Stimulated activated CD4-positive, alpha-beta T cell treated with anti-CD3 and anti-CD28 coated beads, Interleukin-4, amount 100 ng/mL, for 4 hours (primary cell): ENCODE results near the gene HMCES.

Experiments
- DNase-seq, 2 experiments: peaks; one replicate each; pipeline ENCODE4 v3.0.0-alpha.2; 2020

HMCES gene

DNA sequence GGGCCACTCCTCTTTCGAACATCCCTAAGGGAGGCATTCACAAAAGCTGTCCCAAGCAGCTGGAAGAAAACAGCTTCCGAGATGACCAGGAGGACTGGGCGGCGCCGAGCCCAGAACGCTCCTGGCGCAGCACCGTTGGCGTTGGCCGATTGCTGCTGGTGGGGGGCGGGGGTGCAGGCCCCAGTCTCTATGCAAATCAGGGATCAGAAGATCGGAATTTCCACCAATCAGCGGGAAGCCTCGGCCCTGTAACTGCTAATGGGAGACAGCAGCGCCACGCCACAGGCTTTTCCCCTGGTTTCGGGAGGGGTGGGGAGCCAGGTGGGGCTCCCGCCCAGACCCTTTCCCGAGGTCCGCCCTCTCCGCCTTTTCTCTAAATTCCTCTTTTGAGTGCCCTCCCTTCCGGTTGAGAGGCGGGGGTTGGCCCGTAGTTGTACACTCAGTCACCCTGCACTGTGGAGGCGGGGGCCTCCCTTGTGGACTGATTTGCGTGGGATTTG, 27.0 kb downstream of the HMCES start:
- peak; percentile 34 to 54 for DNase-seq

DNA sequence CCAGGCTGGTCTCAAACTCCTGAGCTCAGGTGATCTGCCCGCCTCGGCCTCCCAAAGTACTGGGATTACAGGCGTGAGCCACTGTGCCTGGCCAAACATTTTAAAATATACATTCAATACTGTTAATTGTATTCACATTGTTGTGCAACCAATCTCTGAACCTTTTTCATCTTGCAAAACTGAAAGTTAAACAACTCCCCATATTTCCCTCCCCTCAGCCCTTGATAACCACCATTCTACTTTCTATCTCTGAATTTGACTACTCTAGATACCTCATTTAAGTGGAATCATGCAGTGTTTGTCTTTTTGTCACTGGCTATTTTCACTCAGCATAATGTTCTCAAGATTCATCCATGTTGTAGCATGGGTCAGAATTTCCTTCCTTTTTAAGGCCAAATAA, 30.0 kb downstream of the HMCES start:
- no peak for DNase-seq

DNA sequence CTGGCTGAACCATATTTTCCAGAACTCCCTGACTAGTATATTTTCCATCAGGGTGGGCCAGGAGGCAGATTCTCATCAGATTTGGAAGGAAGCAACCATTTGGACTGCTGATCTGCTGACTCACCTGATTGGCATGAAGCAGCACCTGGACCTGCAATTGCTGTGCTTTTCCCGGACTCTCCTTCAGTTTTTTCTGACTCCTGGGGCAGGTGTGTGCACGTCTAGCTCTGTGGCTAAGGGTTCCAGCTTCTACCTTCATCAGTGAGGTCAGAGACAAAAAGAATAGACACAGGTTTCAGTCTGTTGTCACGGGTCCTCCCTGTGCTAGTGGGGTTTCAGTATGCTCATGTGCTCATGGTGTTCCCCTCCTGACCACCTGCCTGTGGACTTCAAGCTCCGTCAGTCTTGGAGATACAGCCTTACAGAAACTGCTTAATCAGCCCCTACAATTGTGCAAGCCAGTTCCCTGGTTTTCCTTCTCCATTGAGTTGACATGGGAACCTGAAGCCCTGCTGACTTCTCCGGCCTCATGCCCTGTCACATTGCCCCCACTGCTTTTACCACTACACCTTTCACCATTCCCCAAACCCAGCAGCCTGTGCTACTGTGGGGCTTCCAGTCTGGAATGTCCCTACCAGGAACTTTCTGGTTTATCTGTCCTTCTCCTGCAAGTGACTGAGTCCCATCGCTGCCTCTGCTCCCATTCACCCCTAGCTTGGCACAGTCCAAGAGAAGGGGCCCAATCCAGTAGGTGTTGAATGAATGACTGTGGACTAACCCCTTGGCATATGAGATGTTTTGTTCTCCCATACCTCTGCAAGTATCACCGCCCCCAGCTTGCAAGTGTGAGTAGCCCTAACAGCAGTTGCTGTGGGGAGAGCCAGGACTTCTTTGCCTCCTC, 31.7 kb downstream of the HMCES start:
- DNase-seq = no peak

DNA sequence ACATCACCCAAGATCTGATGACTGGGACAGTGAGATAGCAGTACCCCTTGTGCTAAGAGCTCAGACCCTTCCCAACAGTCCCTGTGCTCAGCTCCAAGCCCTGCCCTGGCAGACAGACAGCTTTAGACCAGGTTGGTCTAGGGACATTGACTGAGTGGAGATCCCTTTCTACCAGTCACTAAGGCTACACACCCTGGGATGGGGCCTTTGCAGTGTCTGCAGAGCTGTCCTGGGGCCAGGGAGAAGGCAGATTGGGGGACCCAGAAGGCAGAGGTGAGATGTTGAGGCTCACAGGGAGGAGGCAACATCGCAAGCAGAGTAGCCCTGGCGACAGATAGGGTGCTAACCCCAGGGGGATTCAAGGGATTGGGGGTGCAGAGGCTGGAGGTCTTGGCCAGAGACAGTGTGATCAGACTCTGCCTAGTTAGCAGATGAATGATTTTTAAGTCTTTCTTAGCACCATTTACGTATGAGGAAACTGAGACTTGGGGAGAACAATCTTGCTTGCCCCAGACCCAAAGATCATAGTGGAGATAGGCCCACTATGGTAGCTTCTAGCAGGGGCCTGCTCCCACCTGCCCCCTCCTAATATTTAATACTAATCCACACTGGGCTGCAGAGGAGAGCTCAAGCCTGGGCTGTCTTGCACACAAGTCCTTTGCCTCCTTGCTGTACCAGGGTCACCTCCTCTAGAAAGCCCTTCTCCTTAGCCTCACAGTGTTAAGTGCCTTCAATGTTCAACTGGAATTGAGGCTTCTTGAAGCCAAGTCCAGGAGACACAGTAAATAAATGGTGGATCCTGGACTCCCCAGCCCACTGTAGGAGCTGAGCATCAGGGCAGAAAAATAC, 32.6 kb downstream of the HMCES start:
- DNase-seq = no peak

DNA sequence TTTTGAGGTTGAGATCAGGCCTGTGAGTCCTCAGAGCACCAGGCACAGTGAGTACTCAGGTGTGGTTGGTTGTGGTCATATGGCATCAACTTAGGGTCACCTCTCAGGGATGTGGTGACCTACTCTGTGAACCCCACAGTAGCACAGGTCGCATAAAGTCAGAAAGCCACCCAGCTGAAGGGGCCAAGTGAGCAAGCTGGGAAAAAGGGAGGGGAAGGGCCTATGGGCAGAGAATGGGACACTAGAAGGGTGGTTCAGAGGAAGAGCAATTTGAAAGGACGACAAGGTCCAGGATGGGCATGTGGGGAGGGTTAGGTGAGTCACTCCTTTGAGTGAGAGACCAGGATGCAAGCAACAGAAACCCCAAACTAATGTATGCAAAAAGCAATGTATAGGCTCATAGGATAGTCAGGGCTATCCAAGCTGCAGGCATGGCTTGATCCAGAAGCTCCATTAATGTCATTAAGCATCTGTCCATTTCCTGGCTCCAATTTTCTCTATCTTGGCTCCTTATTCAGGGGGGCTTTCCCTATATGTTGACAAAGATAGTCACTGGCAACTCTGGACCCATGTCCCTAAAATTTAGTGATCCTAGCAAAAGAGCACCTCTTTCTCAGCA, 33.5 kb downstream of the HMCES start:
- no peak for DNase-seq

DNA sequence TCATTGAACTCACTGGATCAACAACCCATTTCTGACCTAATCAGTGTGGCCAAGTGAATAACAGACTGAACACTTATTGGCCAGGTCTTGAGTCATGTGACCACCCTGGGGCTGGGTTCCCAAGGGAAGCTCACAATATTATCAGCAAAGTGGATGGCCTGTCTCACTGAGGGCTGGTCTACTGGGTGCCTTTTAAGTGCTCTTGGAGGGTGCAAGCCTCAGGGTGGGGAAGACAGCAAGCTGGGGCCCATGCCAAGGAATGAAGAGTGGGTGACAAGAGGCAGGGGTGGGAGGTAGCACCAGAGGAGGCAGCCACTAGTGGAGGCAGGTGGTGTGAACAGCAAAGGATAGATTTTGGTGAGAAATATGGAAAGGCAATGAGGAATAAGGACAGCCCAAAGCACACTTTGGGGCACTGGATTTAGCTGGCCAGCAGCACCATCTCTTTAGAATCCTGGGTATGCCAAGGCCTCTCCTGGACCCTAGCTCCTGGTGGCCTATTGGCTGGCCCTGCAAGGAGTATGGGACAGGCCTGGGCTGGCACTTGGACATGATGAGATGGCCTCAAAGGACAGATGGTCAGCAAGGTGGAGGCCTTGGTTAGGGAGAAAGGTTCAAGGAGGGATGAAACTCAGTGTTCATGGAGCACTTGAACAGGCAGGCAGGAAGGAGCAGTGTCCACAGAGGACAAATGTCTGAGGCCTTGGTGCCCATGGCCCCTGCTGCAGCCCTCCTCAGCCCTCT, 34.2 kb downstream of the HMCES start:
- DNase-seq = no peak

DNA sequence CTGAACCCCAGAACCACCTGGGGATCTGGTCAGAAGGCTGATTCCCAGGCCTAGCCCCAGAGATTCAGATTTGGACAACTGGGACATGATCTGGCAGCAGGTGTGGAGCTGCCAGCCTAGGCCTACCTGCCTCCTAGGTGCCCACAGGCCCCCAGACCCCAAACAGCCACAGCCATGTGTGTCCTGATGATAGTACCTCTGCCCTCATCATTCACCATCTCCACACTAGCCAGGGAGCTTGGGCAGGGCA, 34.7 kb downstream of the HMCES start:
- no peak for DNase-seq

DNA sequence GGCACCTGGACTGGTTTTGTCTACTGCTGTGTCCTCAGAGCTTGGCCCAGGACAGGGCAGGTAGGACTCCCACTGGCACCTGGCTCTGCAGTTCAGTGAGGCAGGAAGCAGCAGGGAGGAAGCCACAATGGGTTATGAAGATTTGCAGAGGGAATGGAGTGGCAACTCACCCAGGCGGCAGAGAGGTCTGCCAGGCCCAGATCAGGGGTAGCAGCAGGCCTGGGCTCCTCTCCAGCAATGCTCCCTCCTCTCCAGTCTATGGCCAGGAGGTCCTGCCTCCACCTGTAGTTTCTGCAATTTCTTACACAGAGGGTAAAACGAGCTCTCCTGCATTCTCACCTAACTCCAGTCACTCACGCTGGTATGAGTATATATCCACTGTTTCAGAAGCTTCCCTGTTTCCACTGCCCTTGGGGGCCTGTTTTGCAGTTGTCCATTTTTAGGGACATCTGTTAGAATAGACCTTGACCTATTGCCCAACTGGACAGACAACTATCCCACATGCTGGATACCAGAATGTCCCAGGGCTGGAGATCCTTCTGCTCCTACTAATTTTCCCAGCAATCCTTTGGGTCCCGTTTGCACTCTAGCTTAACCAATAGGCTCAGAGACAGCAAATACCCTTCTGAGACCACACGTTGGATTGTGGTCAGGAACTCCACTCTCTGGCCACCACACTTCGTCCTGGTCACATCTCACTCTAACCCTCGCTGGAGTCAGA, 35.2 kb downstream of the HMCES start:
- no peak for DNase-seq

DNA sequence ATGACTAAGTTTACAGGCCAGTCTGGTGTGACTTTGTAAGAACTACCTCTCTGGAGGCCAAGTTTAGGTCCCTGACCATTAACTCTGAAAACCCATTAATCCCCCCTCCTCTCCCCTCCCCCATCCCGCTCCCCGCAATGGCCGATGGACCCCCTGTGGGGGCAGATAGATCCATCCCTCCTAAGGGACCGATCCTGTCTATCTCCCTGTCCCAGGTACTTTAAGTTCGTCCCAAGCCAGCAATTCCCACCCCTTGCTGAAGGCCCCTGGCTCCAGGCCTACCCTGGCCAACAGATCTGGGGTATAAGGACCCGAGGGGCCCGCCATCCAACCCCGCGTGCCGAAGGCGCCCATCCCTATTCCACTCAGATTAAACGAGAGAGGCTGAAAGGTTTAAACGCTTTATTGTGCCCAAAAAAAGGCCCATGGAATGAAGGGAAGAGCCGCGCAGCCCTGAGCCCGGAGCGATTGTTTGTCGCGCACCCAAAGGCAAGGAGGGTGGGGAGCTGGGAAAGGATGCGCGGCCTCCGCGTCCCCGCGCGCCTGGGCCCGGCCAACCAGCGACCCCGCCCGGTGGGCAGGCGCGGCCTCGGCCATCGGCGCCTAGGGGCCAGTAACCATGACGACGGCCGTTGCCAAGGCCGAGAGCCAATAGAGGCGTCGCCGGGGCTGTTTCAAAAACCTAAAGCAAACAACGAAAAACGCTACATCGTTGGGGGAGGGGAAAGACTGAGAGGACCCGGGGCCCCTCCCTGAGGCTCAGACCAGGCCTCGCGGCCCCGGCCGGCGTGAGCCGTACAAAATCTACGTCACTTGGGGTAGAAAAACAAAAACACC, 35.9 kb downstream of the HMCES start:
- peak; percentile 27 to 44 for DNase-seq

DNA sequence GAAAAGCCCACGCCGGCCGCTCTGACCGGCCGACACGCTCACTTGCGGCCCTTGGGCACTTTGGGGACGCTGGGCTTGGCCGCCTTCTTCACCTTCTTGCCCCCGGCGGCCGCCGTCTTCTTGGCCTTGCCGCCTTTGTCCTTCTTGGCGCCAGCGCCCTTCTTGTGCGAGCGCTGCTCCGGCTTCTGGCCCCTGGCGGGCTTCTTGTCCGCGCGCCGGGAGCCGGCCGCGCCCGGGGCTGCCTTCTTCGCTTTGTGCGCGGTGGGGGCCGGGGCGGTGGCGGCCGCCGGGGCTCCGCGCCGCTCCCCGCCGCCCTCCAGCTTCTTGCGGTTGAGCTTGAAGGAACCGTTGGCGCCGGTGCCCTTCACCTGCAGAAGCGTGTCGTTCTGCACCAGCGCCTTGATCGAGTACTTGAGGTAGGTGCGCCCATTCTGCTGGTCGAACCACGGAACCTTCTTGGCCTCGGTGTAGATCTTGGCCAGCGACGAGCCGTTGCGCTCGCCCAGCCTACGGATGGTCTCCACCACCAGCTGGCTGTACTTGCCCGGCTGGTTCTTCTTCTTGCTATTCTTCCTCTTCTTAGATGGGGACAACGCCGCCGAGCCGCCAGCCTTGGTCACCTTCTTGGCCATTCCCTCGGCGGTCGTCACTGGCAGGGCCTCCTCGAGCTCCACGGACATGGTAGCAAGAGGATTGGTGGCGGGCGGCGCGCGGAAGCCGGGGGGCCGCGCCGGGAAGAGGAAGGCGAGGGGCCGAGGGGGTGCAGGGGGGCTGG, 36.7 kb downstream of the HMCES start:
- peak; percentile 23 to 31 for DNase-seq

DNA sequence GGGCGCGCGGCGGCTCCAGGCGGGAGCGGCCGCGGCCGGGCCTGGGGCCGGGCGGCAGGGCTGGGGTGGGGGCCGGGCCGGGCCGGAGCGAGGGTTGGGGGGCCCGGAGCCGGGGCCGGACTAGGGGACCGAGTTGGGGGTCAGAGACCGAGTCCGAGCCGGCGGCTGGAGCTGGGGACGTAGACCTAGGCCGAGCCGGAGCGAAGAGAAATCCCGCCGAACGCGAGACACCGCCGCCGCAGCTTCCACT, 37.3 kb downstream of the HMCES start:
- DNase-seq = no peak

DNA sequence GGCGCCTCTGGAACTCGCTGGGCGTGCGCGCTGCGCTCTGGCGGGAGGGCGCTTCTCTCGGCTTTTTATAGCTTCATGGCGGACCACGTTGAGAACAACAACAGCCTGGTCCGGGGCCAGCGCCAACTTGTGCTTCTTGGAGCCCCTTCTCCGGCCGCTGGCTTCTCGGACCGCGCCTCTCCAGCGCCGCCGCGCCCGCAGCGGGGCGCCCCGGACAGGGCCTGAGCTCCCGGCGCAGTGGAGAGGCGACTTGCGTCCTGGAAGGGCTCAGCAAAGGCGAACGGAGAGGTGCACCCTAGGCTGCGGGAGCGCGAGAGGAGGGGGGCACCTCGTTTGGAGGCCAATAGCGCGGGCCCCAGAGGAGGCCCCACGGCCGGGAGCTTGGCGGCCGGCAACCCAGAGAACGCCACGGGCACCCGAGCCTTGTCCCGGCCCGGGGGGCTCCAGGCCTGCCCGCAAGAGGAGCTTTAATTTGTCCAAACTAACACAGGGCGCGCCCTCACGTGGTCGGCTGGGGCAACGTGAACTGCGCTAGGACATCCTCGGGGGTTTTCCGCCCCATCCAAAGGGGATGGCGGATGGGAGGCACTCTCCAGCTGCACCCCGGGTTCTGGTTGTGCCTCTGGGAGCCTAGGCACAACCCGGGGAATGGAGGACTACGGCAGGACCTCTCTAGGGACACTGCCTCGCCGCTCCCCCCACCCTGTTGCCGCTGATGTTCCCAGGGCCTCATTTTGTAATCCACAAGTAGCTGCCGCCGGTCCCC, 37.8 kb downstream of the HMCES start:
- DNase-seq = peak; percentile 82 to 91

DNA sequence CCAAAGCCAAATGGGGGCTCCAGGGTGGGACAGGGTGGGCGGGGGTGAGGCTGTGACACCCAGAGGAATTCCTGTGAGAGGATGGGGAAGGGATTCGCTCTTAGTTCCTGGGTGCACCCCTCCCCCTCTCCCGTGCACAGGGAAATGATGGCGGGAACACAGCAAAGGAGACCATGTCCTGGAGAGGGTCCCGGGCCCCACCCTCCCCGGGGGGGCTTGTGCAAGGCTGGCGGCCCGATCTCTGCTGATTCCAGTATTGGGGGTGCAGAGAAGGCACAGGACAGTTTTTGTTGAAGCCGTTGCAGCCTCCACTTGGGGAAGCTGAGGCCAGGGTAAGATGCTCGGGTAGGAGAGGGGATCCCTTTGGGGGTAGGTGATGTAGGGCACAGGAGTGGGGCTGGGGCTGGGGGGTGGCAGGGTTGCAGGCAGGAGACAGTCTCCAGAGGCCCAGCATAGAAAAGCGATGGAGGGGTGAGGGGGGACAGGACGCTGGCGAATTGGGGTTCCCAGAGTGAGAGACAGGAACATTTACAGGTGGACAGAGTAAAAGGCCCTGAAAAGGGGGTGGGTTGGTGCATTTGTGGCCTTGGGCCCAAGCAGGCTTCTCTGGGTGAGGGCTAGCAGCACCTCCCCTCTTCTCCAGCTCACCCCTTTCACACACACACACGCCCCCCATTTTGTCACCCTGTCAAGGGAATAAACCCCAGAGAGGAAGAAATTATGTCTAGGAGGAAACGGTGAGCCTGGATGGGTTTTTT, 38.5 kb downstream of the HMCES start:
- no peak for DNase-seq

DNA sequence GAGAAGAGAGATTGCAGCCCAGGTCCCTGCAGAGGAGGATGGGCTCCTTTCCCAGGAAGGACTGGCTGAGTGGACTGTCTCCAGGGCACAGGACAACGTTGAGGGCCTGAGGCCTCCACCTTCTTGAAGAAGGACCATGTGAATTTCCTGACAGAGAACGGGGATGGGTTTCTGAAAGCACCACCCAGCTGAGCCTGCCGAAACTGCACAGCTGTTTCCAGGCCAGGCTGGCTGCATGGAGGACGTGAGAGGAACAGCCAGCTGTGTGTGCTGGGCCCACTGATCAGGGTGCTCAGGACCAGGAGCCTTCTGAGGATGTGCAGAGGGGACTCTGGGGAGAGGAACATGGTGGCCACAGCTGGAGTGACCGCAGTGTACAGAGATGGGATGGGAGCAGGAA, 39.2 kb downstream of the HMCES start:
- DNase-seq = no peak

DNA sequence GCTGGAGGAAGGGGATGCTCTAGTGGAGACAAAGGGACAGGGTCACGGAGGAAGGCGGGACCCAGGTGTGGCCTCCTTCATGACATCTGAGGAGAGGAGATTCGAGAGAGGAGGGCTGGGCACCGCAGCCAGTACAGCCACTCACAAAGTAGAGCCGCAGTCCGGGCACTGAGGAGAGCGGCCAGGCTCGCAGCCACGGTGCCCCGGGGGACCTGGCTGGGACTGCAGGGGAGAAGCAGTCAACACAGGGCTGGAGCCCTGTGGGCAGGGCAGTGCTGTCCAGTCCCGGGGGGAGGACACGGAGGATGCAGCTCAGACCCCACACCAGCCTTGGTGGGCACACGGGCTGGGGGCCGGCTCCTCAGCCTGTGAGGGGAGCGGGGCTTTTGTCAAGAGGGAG, 40.3 kb downstream of the HMCES start:
- DNase-seq = no peak

DNA sequence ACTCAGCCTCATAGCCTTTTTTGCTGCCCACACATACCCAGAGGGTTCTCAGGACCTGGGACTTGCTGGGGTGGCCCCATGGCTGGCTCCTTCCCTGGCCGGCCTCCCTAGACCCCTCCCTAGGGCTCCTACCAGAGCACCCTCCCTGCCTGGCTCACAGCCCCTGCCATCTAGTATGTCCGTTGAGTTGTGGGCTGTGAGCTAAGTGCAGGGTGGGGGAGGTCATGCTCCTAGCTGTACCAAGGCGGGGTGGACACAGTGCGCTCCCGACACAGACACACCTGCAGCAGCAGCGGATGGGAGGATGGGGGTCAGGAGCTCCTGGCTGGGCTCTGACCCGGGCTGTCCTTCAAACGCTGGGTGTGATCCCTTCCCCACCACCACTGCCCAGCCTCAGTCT, 41.6 kb downstream of the HMCES start:
- DNase-seq = no peak

DNA sequence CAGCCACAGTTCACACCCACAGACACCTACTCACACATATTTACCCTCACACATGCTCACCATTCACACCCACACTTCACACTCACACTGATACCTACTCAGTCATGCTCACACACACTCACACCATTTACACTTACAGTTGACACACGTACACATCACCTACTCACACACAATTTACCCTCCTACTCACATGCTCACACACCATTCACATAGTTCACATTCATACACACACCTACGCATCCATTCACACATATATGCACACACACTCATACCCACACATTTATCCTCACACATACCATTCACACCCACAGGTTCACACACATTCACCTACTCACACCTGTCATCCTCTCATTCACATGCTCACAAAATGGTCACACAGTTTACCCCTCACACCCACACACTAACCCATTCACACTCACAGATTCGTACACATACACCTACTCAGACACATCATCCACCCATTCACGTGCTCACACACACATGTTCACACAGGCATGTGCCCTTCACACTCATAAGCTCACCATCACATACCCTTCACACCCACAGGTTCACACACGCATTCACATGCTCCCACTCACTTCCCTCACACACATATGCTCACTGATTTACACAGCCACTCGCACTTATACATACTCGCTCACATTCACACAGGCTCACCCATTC, 42.3 kb downstream of the HMCES start:
- no peak for DNase-seq

DNA sequence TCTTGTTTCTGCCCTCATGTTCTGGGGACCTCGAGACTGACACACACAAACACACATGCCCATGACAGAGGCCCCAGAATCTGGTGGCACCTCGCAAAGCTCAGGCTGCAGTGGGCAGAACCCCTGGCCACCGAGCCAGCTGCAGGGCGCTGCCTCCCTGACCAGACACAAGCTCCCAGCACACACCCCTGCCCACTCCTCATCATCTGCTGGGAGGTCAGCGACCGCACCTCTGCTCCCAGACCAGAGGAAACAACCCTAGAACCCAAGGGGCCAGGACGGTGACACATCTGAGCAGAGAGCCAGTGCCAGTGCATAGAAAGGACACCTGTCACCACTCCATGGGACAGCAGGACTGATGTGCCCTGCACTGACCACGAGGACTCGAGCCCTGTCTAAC, 43.2 kb downstream of the HMCES start:
- DNase-seq = no peak
